ENCODE data around the gene SCAPER.

The SCAPER gene

GRCh38 chr15:76905013-76905839 lies at the start of gene SCAPER:
SCAPER (minus strand) TSS chr15:76905340; CDS start chr15:76883817, 21,523 bp downstream.
- DNase-seq (ENCODE audit: low spot score) (peak; percentile 94), ATAC-seq (ENCODE audit: low read depth) (peak; percentile 81)
- H3K27me3 ChIP-seq (ENCODE audit: insufficient read depth, poor library complexity, severe bottlenecking) = no peaks in the 10 kb centered on the region
- TF ChIP-seq CTCF (IDR thresholded peaks at IDR 0.05; ENCODE audit: poor library complexity, severe bottlenecking) = no peak
- H3K27ac ChIP-seq (ENCODE audit: poor library complexity, severe bottlenecking) = peak within 1 kb of the TSS; percentile 58
- H3K36me3 ChIP-seq (ENCODE audit: low read depth) = no peaks in the 10 kb centered on the region
- H3K4me1 ChIP-seq (ENCODE audit: insufficient read depth, poor library complexity, severe bottlenecking) = peaks cover 6% of the 10 kb centered on the region
- no peaks in the 10 kb centered on the region for H3K9me3 ChIP-seq (ENCODE audit: severe bottlenecking)
- H3K4me3 ChIP-seq (ENCODE audit: severe bottlenecking) = peak within 1 kb of the TSS; percentile 62

- no peaks in the 10 kb centered on the region for H3K27me3 ChIP-seq (ENCODE audit: insufficient read depth, poor library complexity, severe bottlenecking)
- H3K9me3 ChIP-seq (ENCODE audit: severe bottlenecking) = no peaks in the 10 kb centered on the region
- DNase-seq (ENCODE audit: low spot score) = no peak
- peaks cover 3% of the 10 kb centered on the region; the same call in 1 of the 2 replicates for H3K36me3 ChIP-seq (ENCODE audit: low read depth)
- no peak for ATAC-seq (ENCODE audit: low read depth)
- H3K27ac ChIP-seq (ENCODE audit: poor library complexity, severe bottlenecking) = no peak overlapping the region
- TF ChIP-seq CTCF (IDR thresholded peaks at IDR 0.05; ENCODE audit: poor library complexity, severe bottlenecking) = no peak
- no peak overlapping the region for H3K4me3 ChIP-seq (ENCODE audit: severe bottlenecking)
- H3K4me1 ChIP-seq (ENCODE audit: insufficient read depth, poor library complexity, severe bottlenecking) = no peaks in the 10 kb centered on the region
Observed at GRCh38 chr15:76954744-76955143, 49.6 kb upstream of the SCAPER start.

GRCh38 chr15:76953913-76954312 lies 48.8 kb upstream of the SCAPER start:
- no peak overlapping the region for H3K4me3 ChIP-seq (ENCODE audit: severe bottlenecking)
- no peak for DNase-seq (ENCODE audit: low spot score)
- ATAC-seq (ENCODE audit: low read depth) = no peak
- TF ChIP-seq CTCF (IDR thresholded peaks at IDR 0.05; ENCODE audit: poor library complexity, severe bottlenecking) = no peak
- no peak overlapping the region for H3K27ac ChIP-seq (ENCODE audit: poor library complexity, severe bottlenecking)
- H3K27me3 ChIP-seq (ENCODE audit: insufficient read depth, poor library complexity, severe bottlenecking) = no peaks in the 10 kb centered on the region
- no peaks in the 10 kb centered on the region for H3K9me3 ChIP-seq (ENCODE audit: severe bottlenecking)
- peaks cover 12% of the 10 kb centered on the region for H3K36me3 ChIP-seq (ENCODE audit: low read depth)
- H3K4me1 ChIP-seq (ENCODE audit: insufficient read depth, poor library complexity, severe bottlenecking) = no peaks in the 10 kb centered on the region

GRCh38 chr15:76951220-76951619 lies 46.1 kb upstream of the SCAPER start:
- TF ChIP-seq CTCF (IDR thresholded peaks at IDR 0.05; ENCODE audit: poor library complexity, severe bottlenecking) = no peak
- peaks cover 29% of the 10 kb centered on the region for H3K36me3 ChIP-seq (ENCODE audit: low read depth)
- DNase-seq (ENCODE audit: low spot score) (no peak), ATAC-seq (ENCODE audit: low read depth) (no peak)
- H3K27ac ChIP-seq (ENCODE audit: poor library complexity, severe bottlenecking) = no peak overlapping the region
- no peaks in the 10 kb centered on the region for H3K9me3 ChIP-seq (ENCODE audit: severe bottlenecking)
- no peaks in the 10 kb centered on the region for H3K4me1 ChIP-seq (ENCODE audit: insufficient read depth, poor library complexity, severe bottlenecking)
- no peak overlapping the region for H3K4me3 ChIP-seq (ENCODE audit: severe bottlenecking)
- H3K27me3 ChIP-seq (ENCODE audit: insufficient read depth, poor library complexity, severe bottlenecking) = no peaks in the 10 kb centered on the region

GRCh38 chr15:76947454-76947853 lies 42.3 kb upstream of the SCAPER start:
- no peak for ATAC-seq (ENCODE audit: low read depth)
- Histone ChIP-seq H3K9me3 (ENCODE audit: severe bottlenecking) (no peaks in the 10 kb centered on the region), H3K4me1 (ENCODE audit: insufficient read depth, poor library complexity, severe bottlenecking) (no peaks in the 10 kb centered on the region), H3K27ac (ENCODE audit: poor library complexity, severe bottlenecking) (no peak overlapping the region), H3K4me3 (ENCODE audit: severe bottlenecking) (no peak overlapping the region), H3K36me3 (ENCODE audit: low read depth) (peaks cover 59% of the 10 kb centered on the region), H3K27me3 (ENCODE audit: insufficient read depth, poor library complexity, severe bottlenecking) (no peaks in the 10 kb centered on the region)
- TF ChIP-seq CTCF (IDR thresholded peaks at IDR 0.05; ENCODE audit: poor library complexity, severe bottlenecking) = no peak
- DNase-seq (ENCODE audit: low spot score) = no peak
